ENCODE data around the gene PIEZO1.

- TF ChIP-seq CTCF (IDR thresholded peaks at IDR 0.05): no peak
- TF ChIP-seq POLR2A (IDR thresholded peaks at IDR 0.05): no peak
- TF ChIP-seq POLR2AphosphoS5 (IDR thresholded peaks at IDR 0.05): no peak
- TF ChIP-seq EP300 (IDR thresholded peaks at IDR 0.05): no peak
Observed at GRCh38 chr16:88809676-88810165, 24.7 kb upstream of the PIEZO1 start.
